Type B pancreatic cell (in vitro differentiated cells): ENCODE data around the gene SPG7. TPM values are rescaled to one million over a fixed set of nuclear protein-coding genes. Genes with fewer than 3 reads are reported as not detected.

Experiments
- DNase-seq: peaks from one replicate; pipeline ENCODE4 v3.0.0; 2021; ENCODE audit warnings: mixed read lengths; ENCODE audit not compliant: unreplicated experiment; ENCODE audit errors: extremely low spot score
- H3K27ac Mint-ChIP-seq: 2 replicates; pipeline ENCODE4 v1.8.0; 2021; ENCODE audit warnings: mild to moderate bottlenecking, mixed read lengths
- H3K27me3 Mint-ChIP-seq: 2 replicates; pipeline ENCODE4 v1.8.0; 2021; ENCODE audit warnings: mixed read lengths
- H3K36me3 Mint-ChIP-seq: 2 replicates; pipeline ENCODE4 v1.8.0; 2021; ENCODE audit warnings: mixed read lengths
- H3K4me1 Mint-ChIP-seq: one replicate; pipeline ENCODE4 v1.8.0; 2021; ENCODE audit warnings: mixed read lengths; ENCODE audit not compliant: unreplicated experiment
- H3K4me3 Mint-ChIP-seq: 2 replicates; pipeline ENCODE4 v1.8.0; 2021; ENCODE audit warnings: mild to moderate bottlenecking, mixed read lengths
- H3K9me3 Mint-ChIP-seq: 2 replicates; pipeline ENCODE4 v1.8.0; 2021; ENCODE audit warnings: mixed read lengths
- total RNA-seq: library from RNA; stranded (reverse); gene quantifications from 2 replicates; pipeline ENCODE4 v1.2.1, GENCODE V29; 2021; ENCODE audit warnings: low replicate concordance
- TF ChIP-seq, protein P1 (sequence below): fragments of 200-600 bp; sonication (generic); conservative IDR thresholded peaks from 2 replicates; pipeline ENCODE4 v1.5.0; 2021; ENCODE audit warnings: antibody characterized with exemption, mild to moderate bottlenecking

The SPG7 gene
- total RNA-seq, 1 donor from 2014 or later: 129 TPM

DNA sequence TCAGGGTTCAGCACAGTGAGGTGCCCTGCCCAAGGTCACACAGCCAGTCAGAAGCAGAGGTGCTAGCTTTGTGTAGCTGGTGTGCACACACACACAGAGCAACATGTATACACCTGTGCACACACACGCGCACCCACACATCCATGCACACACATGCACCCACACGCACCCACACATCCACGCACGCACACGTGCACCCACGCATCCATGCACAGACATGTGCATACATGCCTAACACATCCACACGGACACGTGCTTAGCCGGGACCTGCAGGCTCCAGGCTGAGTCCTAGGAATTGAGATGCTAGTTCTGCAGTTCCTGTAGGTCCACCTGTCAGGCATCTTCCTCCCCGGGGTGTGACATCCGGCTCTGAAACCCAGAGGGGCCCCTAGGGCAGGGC lies 92.2 kb downstream of the SPG7 start:
- H3K4me1 Mint-ChIP-seq: peaks cover 5% of the 10 kb centered on the region
- no peak for DNase-seq
- no peaks in the 10 kb centered on the region for H3K9me3 Mint-ChIP-seq
- H3K27me3 Mint-ChIP-seq: peaks cover 4% of the 10 kb centered on the region
- TF ChIP-seq, protein P1, sequence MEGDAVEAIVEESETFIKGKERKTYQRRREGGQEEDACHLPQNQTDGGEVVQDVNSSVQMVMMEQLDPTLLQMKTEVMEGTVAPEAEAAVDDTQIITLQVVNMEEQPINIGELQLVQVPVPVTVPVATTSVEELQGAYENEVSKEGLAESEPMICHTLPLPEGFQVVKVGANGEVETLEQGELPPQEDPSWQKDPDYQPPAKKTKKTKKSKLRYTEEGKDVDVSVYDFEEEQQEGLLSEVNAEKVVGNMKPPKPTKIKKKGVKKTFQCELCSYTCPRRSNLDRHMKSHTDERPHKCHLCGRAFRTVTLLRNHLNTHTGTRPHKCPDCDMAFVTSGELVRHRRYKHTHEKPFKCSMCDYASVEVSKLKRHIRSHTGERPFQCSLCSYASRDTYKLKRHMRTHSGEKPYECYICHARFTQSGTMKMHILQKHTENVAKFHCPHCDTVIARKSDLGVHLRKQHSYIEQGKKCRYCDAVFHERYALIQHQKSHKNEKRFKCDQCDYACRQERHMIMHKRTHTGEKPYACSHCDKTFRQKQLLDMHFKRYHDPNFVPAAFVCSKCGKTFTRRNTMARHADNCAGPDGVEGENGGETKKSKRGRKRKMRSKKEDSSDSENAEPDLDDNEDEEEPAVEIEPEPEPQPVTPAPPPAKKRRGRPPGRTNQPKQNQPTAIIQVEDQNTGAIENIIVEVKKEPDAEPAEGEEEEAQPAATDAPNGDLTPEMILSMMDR: no peak
- no peaks in the 10 kb centered on the region for H3K36me3 Mint-ChIP-seq
- no peak overlapping the region for H3K27ac Mint-ChIP-seq
- H3K4me3 Mint-ChIP-seq: no peak overlapping the region

DNA sequence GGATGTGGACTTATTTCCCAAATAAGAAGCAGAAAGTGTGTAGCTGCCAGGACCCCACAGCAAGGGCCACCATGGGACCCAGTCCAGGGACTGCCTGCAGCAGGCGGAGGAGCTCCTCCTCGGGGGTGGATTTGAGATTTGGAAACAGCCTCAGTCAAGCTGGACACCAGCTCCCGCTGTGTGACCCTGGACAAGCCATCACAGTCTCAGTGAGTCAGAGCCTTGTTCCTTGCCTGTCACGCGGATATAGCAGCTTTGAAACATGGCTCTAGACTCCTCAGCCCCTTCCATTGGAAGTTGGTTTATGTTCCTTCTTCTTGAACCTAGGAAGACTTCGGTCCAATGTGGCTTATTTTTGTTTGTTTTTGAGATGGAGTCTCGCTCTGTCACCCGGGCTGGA lies 92.8 kb downstream of the SPG7 start:
- Mint-ChIP-seq H3K27ac (no peak overlapping the region), H3K36me3 (no peaks in the 10 kb centered on the region), H3K4me3 (no peak overlapping the region), H3K27me3 (peaks cover 4% of the 10 kb centered on the region), H3K4me1 (peaks cover 5% of the 10 kb centered on the region), H3K9me3 (no peaks in the 10 kb centered on the region)
- DNase-seq: no peak
- TF ChIP-seq, protein P1: no peak

DNA sequence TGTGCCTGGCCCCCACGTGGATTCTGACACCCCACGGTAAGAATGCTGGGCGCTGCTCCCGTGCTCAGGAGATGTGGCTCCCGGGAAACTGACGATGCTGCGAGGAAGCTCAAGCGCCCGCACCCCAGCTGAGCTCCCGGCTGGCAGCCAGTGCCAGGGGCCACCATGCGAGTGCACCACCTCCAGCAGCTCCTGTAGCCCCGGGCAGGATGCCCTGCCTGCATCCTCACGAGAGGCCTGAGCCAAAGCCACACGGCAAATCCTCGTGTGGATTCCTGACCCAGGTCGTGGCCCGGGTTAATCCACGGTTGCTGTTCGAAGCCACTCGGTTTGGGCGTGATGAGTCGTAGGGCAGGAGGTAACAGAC lies 93.7 kb downstream of the SPG7 start:
- no peak overlapping the region for H3K4me3 Mint-ChIP-seq
- H3K27ac Mint-ChIP-seq: no peak overlapping the region
- H3K36me3 Mint-ChIP-seq: no peaks in the 10 kb centered on the region
- peaks cover 4% of the 10 kb centered on the region for H3K27me3 Mint-ChIP-seq
- peaks cover 5% of the 10 kb centered on the region for H3K4me1 Mint-ChIP-seq
- TF ChIP-seq, protein P1: no peak
- DNase-seq: no peak
- H3K9me3 Mint-ChIP-seq: no peaks in the 10 kb centered on the region

DNA sequence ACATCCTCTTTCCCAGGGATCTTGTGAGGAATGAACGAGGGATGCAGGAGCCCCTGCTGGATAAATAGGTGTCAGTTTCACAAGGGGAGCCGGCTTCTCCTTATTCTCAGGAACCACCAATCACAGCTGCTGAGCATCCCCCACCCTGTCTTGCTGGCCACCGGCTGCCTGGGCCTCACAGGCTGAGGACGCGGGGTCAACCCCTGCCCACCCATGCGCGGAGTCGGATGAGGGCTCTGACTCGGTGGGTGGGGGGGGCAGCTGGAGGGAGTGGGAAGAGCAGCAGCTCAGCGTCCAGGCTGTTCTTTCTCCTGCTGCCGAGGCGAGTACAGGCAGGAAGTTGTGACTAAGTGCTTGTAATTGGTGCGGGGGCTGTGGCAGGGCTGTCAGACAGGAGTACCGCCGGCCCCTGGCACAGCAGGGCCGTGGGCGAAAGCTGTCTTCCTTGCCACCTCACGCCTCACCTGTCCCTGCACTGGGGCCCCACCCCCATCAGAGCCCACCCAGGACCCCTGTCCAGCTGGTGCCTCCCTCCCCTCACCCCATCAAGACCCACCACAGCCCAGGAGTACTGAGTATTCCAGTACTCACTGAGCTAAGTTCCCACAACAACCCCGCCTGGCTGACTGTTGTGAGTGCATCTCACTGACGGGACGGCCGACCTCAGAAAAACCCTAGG lies 94.2 kb downstream of the SPG7 start:
- TF ChIP-seq, protein P1: no peak
- H3K4me1 Mint-ChIP-seq: peaks cover 5% of the 10 kb centered on the region
- no peaks in the 10 kb centered on the region for H3K9me3 Mint-ChIP-seq
- no peaks in the 10 kb centered on the region for H3K36me3 Mint-ChIP-seq
- peak overlapping the region; percentile 70 for H3K27ac Mint-ChIP-seq
- peak overlapping the region; percentile 57 for H3K4me3 Mint-ChIP-seq
- DNase-seq: peak; percentile 87
- H3K27me3 Mint-ChIP-seq: peaks cover 4% of the 10 kb centered on the region

DNA sequence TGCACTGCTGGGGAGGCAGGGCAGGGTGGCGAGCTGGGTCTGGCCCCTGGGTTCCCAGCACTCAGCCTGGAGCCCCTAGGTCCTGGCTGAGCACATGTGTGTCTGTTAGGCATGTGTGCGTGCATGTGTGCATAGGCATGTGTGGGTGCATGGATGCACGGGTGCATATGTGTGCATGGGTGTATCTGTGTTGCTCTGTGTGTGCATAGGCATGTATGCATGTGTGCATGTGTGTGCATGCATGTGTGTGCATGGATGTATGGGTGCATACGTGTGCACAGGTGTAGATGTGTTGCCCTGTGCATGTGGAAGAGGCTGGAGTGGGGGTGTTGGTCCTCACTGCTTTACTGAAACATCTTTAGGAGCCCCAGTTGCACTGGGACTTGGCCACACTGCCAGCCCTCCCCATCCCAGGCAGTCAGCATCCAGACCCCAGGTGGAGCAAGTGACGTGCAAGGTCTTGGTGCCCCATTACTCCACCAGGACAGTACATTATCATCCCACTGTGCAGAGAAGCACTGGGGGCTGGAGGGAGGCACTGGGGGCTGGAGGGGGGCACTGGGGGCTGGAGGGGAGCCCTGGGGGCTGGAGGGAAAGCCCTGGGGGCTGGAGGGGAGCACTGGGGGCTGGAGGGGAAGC lies 94.9 kb downstream of the SPG7 start:
- no peak for DNase-seq
- TF ChIP-seq, protein P1: no peak
- peak overlapping the region; percentile 57 for H3K4me3 Mint-ChIP-seq
- H3K4me1 Mint-ChIP-seq: peaks cover 5% of the 10 kb centered on the region
- peak overlapping the region; percentile 70 for H3K27ac Mint-ChIP-seq
- no peaks in the 10 kb centered on the region for H3K36me3 Mint-ChIP-seq
- no peaks in the 10 kb centered on the region for H3K9me3 Mint-ChIP-seq
- H3K27me3 Mint-ChIP-seq: peaks cover 4% of the 10 kb centered on the region
